ENCODE data around the gene EXOSC3. TPM values are rescaled to one million over a fixed set of nuclear protein-coding genes. Genes with fewer than 3 reads are reported as not detected.

The EXOSC3 gene
- total and polyA plus RNA-seq, 9 of the 15 experiments (the other 6 are each of a cell fraction or from before 2014, with no cell fraction given) = 18.5 to 266 (median 114) TPM

DNA sequence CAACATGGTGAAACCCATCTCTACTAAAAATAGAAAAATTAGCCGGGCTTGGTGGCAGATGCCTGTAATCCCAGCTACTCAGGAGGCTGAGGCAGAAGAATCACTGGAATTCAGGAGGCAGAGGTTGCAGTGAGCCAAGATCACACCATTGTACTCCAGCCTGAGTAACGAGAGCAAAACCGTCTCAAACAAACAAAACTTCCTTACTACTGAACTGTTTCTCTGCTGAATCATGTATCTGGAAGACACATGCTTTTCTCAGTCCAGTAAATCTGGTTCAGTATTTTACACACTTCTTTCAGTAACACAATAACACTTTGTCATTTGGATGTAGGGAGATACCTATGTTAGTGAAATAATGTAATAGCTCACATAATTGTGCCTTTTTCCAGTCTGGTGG, 23.4 kb downstream of the EXOSC3 start (continued):
- TF ChIP-seq, protein P1, sequence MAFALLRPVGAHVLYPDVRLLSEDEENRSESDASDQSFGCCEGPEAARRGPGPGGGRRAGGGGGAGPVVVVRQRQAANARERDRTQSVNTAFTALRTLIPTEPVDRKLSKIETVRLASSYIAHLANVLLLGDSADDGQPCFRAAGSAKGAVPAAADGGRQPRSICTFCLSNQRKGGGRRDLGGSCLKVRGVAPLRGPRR (CRISPR knock-in tag; IDR thresholded peaks at IDR 0.05) = no peak
- TF ChIP-seq, protein P2, sequence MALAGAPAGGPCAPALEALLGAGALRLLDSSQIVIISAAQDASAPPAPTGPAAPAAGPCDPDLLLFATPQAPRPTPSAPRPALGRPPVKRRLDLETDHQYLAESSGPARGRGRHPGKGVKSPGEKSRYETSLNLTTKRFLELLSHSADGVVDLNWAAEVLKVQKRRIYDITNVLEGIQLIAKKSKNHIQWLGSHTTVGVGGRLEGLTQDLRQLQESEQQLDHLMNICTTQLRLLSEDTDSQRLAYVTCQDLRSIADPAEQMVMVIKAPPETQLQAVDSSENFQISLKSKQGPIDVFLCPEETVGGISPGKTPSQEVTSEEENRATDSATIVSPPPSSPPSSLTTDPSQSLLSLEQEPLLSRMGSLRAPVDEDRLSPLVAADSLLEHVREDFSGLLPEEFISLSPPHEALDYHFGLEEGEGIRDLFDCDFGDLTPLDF (CRISPR knock-in tag; IDR thresholded peaks at IDR 0.05) = no peak
- TF ChIP-seq POLR2A (conservative IDR thresholded peaks at IDR 0.05) = no peak

DNA sequence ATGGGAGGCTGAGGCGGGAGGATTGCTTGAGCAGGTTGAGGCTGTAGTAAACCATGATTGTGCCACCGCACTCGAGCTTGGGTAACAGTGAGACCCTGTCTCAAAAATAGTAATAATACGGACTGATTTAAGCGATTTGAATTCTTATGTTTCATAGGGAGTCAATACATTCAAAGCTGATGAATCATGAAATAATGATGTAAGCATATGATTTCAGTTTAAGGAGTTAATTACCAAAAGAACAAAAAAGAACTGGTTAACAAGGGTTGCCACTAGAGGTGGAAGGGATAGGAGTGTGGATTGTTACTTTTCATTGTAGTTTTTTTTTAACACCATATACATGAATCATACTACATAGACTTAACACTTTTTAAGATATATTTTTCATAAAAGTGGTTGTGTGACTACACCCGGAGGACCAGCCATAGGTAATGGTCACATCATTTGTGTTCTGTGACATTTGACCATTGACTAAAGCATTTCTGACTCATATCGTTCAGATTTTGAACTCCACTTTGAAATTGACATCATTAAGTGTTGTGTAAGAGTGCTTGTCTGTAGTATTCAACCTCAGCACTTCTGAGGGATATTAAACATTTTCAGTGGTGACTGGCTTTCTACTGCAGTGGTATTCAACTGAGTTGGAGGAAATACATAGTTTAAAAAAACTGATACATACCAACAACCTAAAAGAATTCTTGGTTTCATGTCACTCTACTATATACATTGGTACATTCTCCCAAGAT, 24.3 kb downstream of the EXOSC3 start:
- Histone ChIP-seq H3K27ac (ENCODE audit: extremely low read depth, low read depth, low read length) (no peak overlapping the region), H3K36me3 (ENCODE audit: control insufficient read depth, insufficient read depth, low read length) (peaks cover 4% of the 10 kb centered on the region; the same call in 2 of the 3 replicates), H3K79me2 (ENCODE audit: control insufficient read depth, insufficient read depth, low read length) (no peaks in the 10 kb centered on the region), H3K4me1 (replicated peaks in 1 of 2; ENCODE audit: control insufficient read depth in 2 of 2, insufficient read depth in 2 of 2, low read length in 2 of 2) (no peaks in the 10 kb centered on the region), H3K4me3 (no peak overlapping the region), H3K9me1 (ENCODE audit: control insufficient read depth, insufficient read depth, low read length) (no peaks in the 10 kb centered on the region), H3K9me3 (replicated peaks; ENCODE audit: control insufficient read depth, insufficient read depth, low read depth, low read length) (no peaks in the 10 kb centered on the region), H2AFZ (ENCODE audit: low read depth, low read length) (no peak overlapping the region), H3K9ac (ENCODE audit: insufficient read depth in 1 of 2, low read depth in 2 of 2, low read length in 2 of 2) (no peak overlapping the region), H4K20me1 (replicated peaks; ENCODE audit: control insufficient read depth, insufficient read depth, low read length) (no peaks in the 10 kb centered on the region), H3K4me2 (ENCODE audit: insufficient read depth, low read length) (no peak overlapping the region), H3K27me3 (ENCODE audit: control insufficient read depth in 2 of 2, insufficient read depth in 2 of 2, low read length in 2 of 2) (no peaks in the 10 kb centered on the region)
- DNase-seq (ENCODE audit: extremely low read depth in 1 of 4, low spot score in 3 of 4) = no peak
- CTCF ChIA-PET (ENCODE audit: low intra/inter-chr PET ratio) = no interaction called here
- in situ Hi-C loops (cut with MboI) (no loop called here), intact Hi-C loops (cut with micrococcal nuclease) (loop anchor here (5.0 kb wide), 1 partner anchor 168 kb away; the partner anchor contains the start of gene TOMM5)
- BruUV-seq (replicated peaks) = no TSS peak
- POLR2A ChIA-PET = interaction anchor here (1.1 to 1.5 kb wide), 2 partner anchors 10 to 14 kb away, joined by 3 to 5 read pairs; no protein-coding TSS in a partner anchor
- 66% methylated on average over 7 of the region's 7 CpGs for WGBS (ENCODE audit: insufficient coverage, low coverage, missing lambda C conversion rate)
- no peak for FAIRE-seq
- ATAC-seq = no peak
- TF ChIP-seq, protein P3, sequence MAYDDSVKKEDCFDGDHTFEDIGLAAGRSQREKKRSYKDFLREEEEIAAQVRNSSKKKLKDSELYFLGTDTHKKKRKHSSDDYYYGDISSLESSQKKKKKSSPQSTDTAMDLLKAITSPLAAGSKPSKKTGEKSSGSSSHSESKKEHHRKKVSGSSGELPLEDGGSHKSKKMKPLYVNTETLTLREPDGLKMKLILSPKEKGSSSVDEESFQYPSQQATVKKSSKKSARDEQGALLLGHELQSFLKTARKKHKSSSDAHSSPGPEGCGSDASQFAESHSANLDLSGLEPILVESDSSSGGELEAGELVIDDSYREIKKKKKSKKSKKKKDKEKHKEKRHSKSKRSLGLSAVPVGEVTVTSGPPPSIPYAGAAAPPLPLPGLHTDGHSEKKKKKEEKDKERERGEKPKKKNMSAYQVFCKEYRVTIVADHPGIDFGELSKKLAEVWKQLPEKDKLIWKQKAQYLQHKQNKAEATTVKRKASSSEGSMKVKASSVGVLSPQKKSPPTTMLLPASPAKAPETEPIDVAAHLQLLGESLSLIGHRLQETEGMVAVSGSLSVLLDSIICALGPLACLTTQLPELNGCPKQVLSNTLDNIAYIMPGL (CRISPR knock-in tag; IDR thresholded peaks at IDR 0.05) = no peak
- TF ChIP-seq STAT5B (CRISPR knock-in tag; IDR thresholded peaks at IDR 0.05) (no peak), PHF21A (IDR thresholded peaks at IDR 0.05; ENCODE audit: borderline replicate concordance, low read depth) (no peak), MEIS2 (IDR thresholded peaks at IDR 0.05; ENCODE audit: partially characterized antibody) (no peak), HMG20A (CRISPR knock-in tag; conservative IDR thresholded peaks at IDR 0.05) (no peak), ZNF253 (CRISPR knock-in tag; conservative IDR thresholded peaks at IDR 0.05) (no peak), GATAD2B (IDR thresholded peaks at IDR 0.05; ENCODE audit: borderline replicate concordance) (no peak)
- TF ChIP-seq, protein P4, sequence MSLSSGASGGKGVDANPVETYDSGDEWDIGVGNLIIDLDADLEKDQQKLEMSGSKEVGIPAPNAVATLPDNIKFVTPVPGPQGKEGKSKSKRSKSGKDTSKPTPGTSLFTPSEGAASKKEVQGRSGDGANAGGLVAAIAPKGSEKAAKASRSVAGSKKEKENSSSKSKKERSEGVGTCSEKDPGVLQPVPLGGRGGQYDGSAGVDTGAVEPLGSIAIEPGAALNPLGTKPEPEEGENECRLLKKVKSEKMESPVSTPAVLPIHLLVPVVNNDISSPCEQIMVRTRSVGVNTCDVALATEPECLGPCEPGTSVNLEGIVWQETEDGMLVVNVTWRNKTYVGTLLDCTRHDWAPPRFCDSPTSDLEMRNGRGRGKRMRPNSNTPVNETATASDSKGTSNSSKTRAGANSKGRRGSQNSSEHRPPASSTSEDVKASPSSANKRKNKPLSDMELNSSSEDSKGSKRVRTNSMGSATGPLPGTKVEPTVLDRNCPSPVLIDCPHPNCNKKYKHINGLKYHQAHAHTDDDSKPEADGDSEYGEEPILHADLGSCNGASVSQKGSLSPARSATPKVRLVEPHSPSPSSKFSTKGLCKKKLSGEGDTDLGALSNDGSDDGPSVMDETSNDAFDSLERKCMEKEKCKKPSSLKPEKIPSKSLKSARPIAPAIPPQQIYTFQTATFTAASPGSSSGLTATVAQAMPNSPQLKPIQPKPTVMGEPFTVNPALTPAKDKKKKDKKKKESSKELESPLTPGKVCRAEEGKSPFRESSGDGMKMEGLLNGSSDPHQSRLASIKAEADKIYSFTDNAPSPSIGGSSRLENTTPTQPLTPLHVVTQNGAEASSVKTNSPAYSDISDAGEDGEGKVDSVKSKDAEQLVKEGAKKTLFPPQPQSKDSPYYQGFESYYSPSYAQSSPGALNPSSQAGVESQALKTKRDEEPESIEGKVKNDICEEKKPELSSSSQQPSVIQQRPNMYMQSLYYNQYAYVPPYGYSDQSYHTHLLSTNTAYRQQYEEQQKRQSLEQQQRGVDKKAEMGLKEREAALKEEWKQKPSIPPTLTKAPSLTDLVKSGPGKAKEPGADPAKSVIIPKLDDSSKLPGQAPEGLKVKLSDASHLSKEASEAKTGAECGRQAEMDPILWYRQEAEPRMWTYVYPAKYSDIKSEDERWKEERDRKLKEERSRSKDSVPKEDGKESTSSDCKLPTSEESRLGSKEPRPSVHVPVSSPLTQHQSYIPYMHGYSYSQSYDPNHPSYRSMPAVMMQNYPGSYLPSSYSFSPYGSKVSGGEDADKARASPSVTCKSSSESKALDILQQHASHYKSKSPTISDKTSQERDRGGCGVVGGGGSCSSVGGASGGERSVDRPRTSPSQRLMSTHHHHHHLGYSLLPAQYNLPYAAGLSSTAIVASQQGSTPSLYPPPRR (CRISPR knock-in tag; IDR thresholded peaks at IDR 0.05; ENCODE audit: borderline replicate concordance) = no peak

Measured in K562 (cell line).